ENCODE data around the gene SLC8B1. TPM values are rescaled to one million over a fixed set of nuclear protein-coding genes. Genes with fewer than 3 reads are reported as not detected.

Gene SLC8B1
- total RNA-seq, 4 donors from 2014 or later: 22.7 to 59.3 (median 41.3) TPM

DNA sequence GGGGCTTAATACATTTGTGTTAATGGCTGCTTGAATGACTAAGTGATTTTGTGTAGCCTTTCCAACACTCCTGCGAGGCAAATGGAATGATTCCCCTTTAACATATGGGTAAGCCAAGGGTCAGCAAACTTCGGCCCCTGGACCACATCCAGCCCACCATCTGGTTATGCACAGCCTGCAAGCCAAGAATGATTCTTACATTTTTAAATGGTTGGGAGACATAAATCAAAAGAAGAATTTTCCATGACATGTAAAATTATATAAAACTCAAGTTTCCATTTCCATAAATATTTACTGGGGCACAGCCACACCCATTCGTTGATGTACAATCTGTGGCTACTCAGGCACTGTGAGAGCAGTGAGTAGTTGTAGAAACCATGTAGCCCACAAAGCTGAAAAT is 9.0 kb downstream of the SLC8B1 start:
- ATAC-seq (ENCODE audit: low FRiP score) (no peak), DNase-seq (ENCODE audit: low spot score) (no peak)
- TF ChIP-seq, protein P1, sequence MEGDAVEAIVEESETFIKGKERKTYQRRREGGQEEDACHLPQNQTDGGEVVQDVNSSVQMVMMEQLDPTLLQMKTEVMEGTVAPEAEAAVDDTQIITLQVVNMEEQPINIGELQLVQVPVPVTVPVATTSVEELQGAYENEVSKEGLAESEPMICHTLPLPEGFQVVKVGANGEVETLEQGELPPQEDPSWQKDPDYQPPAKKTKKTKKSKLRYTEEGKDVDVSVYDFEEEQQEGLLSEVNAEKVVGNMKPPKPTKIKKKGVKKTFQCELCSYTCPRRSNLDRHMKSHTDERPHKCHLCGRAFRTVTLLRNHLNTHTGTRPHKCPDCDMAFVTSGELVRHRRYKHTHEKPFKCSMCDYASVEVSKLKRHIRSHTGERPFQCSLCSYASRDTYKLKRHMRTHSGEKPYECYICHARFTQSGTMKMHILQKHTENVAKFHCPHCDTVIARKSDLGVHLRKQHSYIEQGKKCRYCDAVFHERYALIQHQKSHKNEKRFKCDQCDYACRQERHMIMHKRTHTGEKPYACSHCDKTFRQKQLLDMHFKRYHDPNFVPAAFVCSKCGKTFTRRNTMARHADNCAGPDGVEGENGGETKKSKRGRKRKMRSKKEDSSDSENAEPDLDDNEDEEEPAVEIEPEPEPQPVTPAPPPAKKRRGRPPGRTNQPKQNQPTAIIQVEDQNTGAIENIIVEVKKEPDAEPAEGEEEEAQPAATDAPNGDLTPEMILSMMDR (IDR thresholded peaks at IDR 0.05): no peak

- DNase-seq (ENCODE audit: low spot score): no peak
- no peak for ATAC-seq (ENCODE audit: low FRiP score)
- TF ChIP-seq, protein P1 (IDR thresholded peaks at IDR 0.05): no peak
Measured at GRCh38 chr12:113322343-113322742, 12.6 kb downstream of the SLC8B1 start.

DNA sequence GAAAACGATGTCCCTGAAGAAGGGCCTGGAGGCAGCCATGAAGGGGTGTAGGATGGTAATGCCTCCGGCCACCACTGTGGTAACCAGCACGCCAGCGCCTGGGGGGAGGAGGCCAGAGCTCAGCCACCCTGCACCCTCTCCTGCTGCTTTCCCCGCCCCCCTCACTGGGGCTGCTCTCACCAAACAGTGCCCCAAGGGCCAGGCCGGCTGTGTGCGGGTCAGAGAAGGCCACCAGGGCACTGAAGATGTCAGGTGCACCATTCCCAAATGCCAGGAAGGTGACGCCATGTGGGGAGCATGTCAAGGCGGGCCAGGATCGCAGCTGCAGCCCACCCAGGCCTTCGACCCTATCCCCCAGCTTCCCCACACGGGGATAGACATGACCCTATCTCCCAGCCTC is 14.5 kb downstream of the SLC8B1 start:
- DNase-seq (ENCODE audit: low spot score): no peak
- TF ChIP-seq, protein P1 (IDR thresholded peaks at IDR 0.05): no peak
- no peak for ATAC-seq (ENCODE audit: low FRiP score)

- no peak for ATAC-seq (ENCODE audit: low FRiP score)
- DNase-seq (ENCODE audit: low spot score): no peak
- TF ChIP-seq, protein P1 (IDR thresholded peaks at IDR 0.05): no peak
Measured at GRCh38 chr12:113318900-113319628, 15.8 kb downstream of the SLC8B1 start.

DNA sequence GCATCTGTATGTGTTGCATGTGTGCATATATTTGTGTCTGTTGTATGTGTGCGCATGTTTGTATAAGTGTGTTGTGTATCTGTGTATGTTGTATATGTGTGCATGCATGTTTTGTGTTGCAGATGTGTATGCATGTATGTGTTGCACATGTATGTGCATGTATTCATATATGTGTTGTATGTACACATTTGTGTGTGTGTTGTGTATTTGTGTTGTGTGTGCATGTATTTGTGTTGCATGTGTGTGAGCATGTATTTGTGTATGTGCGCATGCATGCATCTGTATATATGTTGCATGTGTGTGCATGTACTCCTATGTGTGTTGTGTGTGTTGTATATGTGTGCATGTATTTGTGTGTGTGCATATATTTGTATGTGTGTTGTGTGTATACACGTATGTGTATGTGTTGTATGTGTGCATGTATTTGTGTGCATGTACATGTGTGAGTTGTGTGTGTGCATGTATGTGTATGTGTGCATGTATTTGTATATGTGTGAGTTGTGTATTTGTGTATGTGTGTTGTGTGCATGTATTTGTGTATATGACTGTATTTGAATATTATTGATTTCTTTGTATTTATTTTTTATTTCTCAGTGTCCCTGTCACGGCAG is 16.8 kb downstream of the SLC8B1 start:
- no peak for ATAC-seq (ENCODE audit: low FRiP score)
- TF ChIP-seq, protein P1 (IDR thresholded peaks at IDR 0.05): no peak
- no peak for DNase-seq (ENCODE audit: low spot score)

DNA sequence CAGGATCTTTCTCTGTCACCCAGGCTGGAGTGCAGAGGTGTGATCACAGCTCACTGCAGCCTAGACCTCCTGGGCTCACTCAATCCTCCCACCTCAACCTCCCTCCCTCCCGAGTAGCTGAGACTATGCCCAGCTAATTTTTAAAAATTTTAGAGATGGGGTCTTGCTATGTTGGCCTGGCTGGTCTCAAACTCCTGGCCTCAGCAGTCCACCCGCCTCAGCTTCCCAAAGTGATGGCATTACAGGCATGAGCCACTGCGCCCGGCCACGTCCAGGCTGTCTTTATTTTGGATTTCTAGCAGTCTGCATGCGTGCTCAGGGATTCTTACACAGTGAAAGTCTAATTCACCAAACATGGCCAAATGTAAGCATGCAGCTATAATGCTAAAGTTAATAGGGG is 17.8 kb downstream of the SLC8B1 start:
- ATAC-seq (ENCODE audit: low FRiP score) (no peak), DNase-seq (ENCODE audit: low spot score) (no peak)
- TF ChIP-seq, protein P1 (IDR thresholded peaks at IDR 0.05): no peak

- ATAC-seq (ENCODE audit: low FRiP score) (no peak), DNase-seq (ENCODE audit: low spot score) (no peak)
- TF ChIP-seq, protein P1 (IDR thresholded peaks at IDR 0.05): no peak
Measured at GRCh38 chr12:113316155-113316554, 18.8 kb downstream of the SLC8B1 start.
